Measurements from ENCODE around the gene DHRS7B.
"Not testable (repeated sequence)": the region's sequence is repeated elsewhere in the genome, so short reads cannot be mapped to it uniquely, and the experiment has no call there.

Gene DHRS7B

GRCh38 chr17:21185061-21185460 lies 58.3 kb downstream of the DHRS7B start:
- DNase-seq = no peak

- no peak for DNase-seq
Measured at GRCh38 chr17:21186399-21187187, 59.8 kb downstream of the DHRS7B start.

- DNase-seq = no peak
Measured at GRCh38 chr17:21189361-21189760, 62.6 kb downstream of the DHRS7B start.

- no peak for DNase-seq
Measured at GRCh38 chr17:21190078-21190477, 63.3 kb downstream of the DHRS7B start.

- no peak for DNase-seq
Measured at GRCh38 chr17:21191698-21192097, 64.9 kb downstream of the DHRS7B start.

- not testable (repeated sequence) for DNase-seq
Measured at GRCh38 chr17:21192414-21192813, 65.7 kb downstream of the DHRS7B start.

GRCh38 chr17:21193031-21193430 lies 66.3 kb downstream of the DHRS7B start:
- no peak for DNase-seq

GRCh38 chr17:21194226-21194625 lies 67.5 kb downstream of the DHRS7B start:
- DNase-seq = no peak

GRCh38 chr17:21194703-21195102 lies 67.9 kb downstream of the DHRS7B start:
- DNase-seq = no peak

GRCh38 chr17:21196126-21196525 lies 69.4 kb downstream of the DHRS7B start:
- no peak for DNase-seq

GRCh38 chr17:21198411-21198810 lies 71.6 kb downstream of the DHRS7B start:
- no peak for DNase-seq

GRCh38 chr17:21199311-21199710 lies 72.5 kb downstream of the DHRS7B start:
- peak; percentile 33 for DNase-seq

- no peak for DNase-seq
Measured at GRCh38 chr17:21199856-21200255, 73.1 kb downstream of the DHRS7B start.

- no peak for DNase-seq
Measured at GRCh38 chr17:21200590-21201297, 74.0 kb downstream of the DHRS7B start.

GRCh38 chr17:21201298-21201595 lies 74.5 kb downstream of the DHRS7B start:
- no peak for DNase-seq

GRCh38 chr17:21201874-21202273 lies 75.1 kb downstream of the DHRS7B start:
- no peak for DNase-seq

GRCh38 chr17:21202512-21202911 lies 75.7 kb downstream of the DHRS7B start:
- no peak for DNase-seq

GRCh38 chr17:21204935-21205334 lies 78.2 kb downstream of the DHRS7B start:
- DNase-seq = no peak

GRCh38 chr17:21208352-21208751 lies 81.6 kb downstream of the DHRS7B start:
- no peak for DNase-seq

- no peak for DNase-seq
Measured at GRCh38 chr17:21209511-21210175, 82.9 kb downstream of the DHRS7B start.

GRCh38 chr17:21210411-21211076 lies 83.8 kb downstream of the DHRS7B start:
- no peak for DNase-seq

GRCh38 chr17:21211825-21212479 lies 85.2 kb downstream of the DHRS7B start:
- no peak for DNase-seq
